SK-N-DZ (cell line): ENCODE measurements around the gene STXBP6.
"Not testable (repeated sequence)": the region's sequence is repeated elsewhere in the genome, so short reads cannot be mapped to it uniquely, and the experiment has no call there.

Experiments used
- DNase-seq: peaks from one replicate; pipeline ENCODE4 v3.0.0-alpha.2; 2015; ENCODE audit warnings: low spot score

The STXBP6 gene

GRCh38 chr14:24956104-24956503 lies 93.8 kb downstream of the STXBP6 start:
- no peak for DNase-seq

DNA sequence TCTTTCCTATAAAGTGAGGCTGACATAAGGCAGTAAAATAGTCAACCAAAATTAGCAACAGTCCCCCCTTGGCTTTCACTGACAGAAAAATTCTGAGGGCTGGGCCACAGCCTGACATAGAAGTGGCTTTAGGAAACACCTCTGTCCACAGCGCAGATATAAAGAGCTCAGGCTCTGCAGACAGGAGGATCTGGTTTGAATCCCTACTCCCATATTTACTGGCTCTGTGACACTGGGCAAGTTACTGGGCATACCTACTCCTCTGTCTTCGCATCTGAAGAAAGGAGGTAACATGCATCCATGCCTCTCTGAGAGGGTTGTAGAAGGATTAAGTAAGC lies 95.3 kb downstream of the STXBP6 start:
- DNase-seq: no peak

DNA sequence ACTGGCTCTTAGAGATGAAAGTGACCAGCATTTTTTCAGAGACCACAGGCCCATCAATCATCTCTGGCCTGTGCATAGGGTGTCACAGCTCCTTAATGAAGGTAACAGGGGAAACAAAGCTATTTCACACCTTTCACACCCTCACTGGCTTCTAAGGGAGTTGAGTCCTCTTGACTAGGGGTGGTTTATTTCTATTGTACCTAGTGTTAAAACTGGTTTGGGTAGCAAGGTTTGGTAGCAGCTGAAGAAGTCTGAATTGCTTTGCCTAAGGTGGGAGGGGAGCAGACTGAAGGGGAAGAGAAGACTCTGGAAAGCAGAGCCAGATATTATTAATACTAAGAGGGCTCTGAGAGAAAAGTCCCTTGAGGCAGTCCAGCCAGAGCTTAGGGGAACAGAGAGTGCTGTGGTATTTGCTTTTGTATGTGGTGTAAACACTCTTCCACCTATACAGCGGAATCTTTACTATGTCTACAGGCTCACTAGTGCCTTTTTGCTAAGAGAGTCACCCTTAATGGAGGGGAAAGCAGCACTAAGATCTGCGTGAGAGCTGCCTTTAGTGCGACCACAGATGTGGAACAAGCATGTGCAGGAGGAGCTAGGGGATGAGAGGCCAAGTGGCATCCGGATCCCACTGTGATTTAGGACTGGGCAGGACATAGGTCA lies 95.8 kb downstream of the STXBP6 start:
- DNase-seq: no peak

- peak; percentile 20 for DNase-seq
Observed at GRCh38 chr14:24952851-24953666, 96.9 kb downstream of the STXBP6 start.

GRCh38 chr14:24948261-24948847 lies 101.6 kb downstream of the STXBP6 start:
- no peak for DNase-seq

GRCh38 chr14:24947131-24947530 lies 102.8 kb downstream of the STXBP6 start:
- DNase-seq: no peak

DNA sequence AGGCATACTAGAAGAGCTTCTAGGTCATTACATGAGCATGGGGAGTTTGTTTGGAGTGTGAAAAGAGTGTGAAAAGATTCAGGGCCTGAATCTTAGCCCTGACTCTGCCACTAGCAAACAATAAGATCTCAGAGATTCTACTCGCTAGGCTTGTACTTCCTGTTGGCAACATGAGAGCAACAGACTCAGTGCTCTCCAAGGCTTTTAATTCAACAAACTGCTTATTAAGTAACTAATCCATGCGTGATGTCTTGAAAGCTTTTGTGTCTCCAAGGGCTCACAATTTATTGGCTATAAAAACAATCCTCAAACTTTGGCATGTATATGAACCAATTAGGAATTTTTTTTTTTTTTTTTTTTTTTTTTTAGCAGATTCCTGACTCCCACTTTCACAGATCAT lies 105.1 kb downstream of the STXBP6 start:
- no peak for DNase-seq

GRCh38 chr14:24943024-24943423 lies 106.9 kb downstream of the STXBP6 start:
- DNase-seq: no peak

GRCh38 chr14:24941719-24942118 lies 108.2 kb downstream of the STXBP6 start:
- DNase-seq: no peak

DNA sequence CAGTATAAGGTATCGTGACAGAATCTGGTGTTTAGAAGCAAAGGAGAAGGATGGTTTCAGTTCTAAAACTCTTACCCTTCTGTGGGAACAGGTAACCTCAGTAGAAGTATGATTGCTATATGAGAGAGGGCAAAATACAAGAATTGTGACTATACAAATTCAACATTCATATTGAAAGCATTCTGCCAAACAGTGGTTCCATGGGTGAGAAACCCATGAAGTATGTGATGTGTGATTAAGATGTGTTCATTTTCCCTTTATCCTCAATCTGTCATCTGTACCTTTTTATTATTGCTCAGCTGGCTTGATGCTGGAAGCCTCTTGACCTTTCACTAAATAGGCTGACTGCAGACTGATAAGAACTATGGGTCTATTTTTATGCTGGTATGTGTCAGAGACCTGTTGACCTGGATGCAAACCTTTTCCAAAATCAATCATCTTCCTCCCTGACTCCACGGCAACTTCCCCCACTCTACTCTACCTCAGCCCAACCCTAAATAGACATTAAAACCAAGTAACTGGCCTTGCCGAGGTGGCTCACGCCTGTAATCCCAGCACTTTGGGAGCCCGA lies 109.6 kb downstream of the STXBP6 start:
- DNase-seq: no peak

GRCh38 chr14:24938593-24938992 lies 111.4 kb downstream of the STXBP6 start:
- DNase-seq: no peak

DNA sequence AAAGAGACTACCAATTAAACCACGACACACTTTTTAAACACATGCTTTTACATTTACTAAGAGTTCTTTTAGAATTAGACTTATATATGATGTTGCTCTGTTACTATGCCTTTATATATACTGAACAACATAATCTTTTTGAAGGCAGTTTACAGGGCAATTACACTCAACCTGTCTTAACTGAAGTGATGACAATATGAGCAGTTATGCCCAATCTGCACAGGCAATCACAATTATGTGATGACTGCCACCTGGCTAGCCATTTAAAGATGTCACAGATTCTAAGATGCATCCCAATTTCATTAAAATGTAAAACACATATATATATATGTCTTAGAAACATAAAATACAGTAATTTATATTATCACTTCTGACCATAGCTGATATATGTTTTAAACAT lies 112.6 kb downstream of the STXBP6 start:
- DNase-seq: no peak

DNA sequence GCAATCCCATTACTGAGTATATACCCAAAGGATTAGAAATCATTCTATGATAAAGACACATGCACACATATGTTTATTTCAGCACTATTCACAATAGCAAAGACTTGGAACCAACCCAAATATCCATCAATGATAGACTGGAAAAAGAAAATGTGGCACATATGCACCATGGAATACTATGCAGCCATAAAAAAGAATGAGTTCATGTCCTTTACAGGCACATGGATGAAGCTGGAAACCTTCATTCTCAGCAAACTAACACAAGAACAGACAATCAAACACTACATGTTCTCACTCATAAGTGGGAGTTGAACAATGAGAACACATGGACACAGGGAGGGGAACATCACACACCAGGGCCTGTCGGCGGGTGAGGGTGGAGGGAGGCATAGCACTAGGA lies 113.2 kb downstream of the STXBP6 start:
- not testable (repeated sequence) for DNase-seq

- no peak for DNase-seq
Observed at GRCh38 chr14:24935796-24936195, 114.2 kb downstream of the STXBP6 start.

- no peak for DNase-seq
Observed at GRCh38 chr14:24928386-24928900, 121.5 kb downstream of the STXBP6 start.

- DNase-seq: no peak
Observed at GRCh38 chr14:24927809-24928208, 122.1 kb downstream of the STXBP6 start.

DNA sequence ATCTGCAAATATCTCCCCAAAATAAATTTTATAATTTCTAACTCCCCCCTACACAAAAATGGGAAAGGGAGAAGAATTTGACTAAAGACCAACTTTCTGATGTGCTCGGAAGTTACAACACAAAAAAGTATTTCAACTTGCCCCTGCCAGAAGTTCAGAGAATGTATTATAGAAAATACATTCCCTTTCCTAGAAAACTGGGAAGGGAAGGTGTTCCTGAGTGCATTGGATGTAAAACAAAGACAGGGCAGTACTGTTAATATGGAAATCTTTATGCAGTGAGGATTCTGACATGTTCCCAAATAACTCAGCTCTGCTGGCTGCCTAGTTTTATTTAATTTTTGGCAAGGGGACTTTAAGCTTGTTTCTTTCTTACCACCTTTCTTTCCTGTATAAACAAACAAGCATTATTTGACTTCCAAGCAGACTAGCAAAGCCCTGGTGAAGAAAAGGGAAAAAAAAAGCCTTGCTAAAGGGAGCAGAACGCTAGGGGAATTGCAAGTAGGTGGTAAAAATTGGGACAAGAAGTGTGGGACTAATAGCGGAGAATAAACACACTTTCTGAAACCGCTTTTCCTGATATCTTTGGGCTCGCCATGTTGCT lies 124.1 kb downstream of the STXBP6 start:
- no peak for DNase-seq

DNA sequence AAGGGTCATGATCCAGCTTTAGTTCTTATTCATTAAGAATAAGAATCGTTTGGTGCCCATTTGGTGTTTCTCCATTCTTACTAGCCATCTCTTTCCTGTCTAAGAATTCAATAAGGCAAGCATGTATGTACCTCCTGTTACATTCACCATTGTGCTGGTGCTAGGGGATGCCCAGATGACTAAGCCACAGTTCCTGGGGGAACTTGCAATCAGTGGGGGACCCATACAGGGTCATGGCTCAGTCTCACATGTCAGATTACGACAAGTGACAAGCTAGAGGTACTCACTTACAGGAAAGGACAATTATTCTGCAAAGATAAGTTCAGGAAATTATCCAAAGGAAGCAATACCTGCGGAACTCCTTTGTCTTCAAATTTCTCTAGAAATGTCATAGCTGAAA lies 125.4 kb downstream of the STXBP6 start:
- no peak for DNase-seq

DNA sequence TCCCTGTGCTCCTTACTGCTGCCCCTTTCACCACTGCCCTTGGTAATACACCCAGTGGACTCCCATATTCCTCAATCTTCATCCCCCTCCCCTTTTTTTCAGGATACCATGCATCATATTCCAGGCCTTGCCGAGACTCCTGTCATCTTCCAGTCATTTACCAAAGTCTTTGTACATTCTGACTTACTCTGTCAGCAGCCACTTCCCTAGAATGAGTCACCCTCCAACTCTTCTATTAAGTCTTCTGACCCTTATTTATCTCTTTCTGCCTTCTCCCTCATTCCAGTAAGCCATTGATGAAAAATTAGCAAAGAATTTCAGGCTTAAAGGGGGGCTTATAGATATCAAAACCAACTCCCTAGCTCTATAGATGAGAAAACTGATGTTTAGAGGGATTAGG lies 128.0 kb downstream of the STXBP6 start:
- no peak for DNase-seq

DNA sequence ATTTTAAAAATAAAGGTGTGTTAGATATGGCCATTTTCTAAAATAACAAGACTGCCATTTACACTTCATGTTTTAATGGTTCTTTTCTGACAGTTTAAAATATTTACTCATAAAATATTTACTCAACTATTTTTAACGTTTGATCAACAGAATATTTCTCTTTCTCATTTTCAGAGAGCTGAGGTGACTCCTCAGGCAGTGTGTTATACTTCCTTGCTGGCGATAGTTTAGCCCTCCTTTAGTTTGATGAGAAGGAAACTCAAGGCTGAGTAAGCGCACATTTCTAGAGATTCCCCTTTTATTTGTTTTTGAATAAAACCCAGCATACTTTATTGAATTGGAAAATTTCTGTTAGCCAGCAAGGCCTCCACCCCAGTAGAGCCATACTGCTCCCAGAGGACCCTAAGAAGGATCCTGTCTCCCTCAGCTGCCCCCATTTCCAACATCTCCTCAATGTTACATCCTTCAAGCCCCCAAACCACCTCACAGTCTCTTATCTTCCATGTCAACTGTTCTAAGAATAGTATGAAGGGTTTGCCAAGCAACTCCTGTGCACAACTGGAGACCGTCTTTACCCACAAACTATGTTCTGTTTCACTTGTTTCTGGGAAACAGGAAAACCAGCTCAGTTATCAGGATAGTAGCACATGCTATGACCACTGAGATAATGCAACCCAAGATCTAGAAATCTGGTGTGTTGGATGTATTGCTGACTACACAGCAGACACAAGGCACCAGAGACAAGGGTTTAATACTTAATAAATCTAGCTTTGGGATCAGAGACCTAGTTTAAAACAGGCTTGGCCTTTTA lies 129.5 kb downstream of the STXBP6 start:
- DNase-seq: no peak

DNA sequence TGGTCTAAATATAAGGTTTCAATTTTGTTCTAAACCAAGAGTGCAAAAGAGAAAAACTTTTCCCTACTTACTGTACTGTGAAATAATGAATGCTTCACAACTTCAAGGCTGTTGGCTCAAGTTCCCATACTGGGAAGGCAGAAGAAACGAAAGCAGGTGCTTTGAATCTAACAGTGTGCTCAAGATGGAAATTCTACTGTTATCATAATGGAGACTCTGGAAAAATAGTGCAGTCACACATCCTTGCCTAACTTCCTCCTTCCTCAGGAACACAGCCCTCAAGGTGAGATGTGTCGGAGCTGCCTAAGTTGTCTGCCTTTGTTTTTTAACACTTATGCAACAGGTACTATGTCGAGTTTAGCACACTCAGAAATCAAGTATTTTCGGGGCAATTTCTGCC lies 131.1 kb downstream of the STXBP6 start:
- DNase-seq: no peak
